Stimulated activated CD8-positive, alpha-beta memory T cell treated with anti-CD3 and anti-CD28 coated beads, Interleukin-7, amount 100 ng/mL, for 1 hour (primary cell): ENCODE data around the gene MEIG1.
"Not testable (repeated sequence)": the region's sequence is repeated elsewhere in the genome, so short reads cannot be mapped to it uniquely, and the experiment has no call there.

Experiments used
- DNase-seq, 2 donors: peaks; one replicate each; pipeline ENCODE4 v3.0.0-alpha.2; 2020; ENCODE audit warnings: low read depth in 2 of 2

Gene MEIG1

DNA sequence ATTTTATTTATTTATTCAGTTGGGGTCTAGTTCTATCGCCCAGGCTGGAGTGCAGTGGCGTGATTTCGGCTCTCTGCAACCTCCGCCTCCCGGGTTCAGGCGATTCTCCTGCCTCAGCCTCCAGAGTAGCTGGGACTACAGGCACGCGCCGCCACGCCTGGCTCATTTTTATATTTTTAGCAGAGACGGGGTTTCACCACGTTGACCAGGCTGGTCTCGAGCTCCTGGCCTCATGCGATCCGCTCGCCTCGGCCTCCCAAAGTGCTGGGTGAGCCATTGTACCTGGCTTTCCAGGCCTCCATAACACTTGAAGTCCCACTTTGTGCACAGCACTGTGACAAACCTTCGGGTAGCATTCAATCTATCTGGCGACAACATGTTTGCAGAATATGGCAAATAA, 4.3 kb upstream of the MEIG1 start:
- DNase-seq, result no peak

GRCh38 chr10:14958872-14959220, 342 bp upstream of the MEIG1 start:
- DNase-seq, result no peak

DNA sequence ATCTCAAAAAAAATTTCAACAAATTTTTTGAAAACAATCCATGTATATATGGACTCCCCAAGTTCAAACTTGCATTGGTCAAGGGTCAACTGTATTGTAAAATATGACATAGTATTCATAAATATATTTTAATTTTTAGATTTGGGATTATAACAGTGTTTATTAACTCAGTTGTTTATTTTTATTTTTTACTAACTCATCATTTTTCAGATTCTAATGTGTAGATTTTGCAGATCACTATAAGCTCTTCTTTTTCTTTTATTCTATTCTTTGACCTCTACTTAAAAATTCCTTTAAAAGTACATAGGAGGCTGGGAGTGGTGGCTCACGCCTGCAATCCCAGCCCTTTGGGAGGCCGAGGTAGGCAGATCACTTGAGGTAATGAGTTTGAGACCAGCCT, 8.7 kb downstream of the MEIG1 start:
- no peak for DNase-seq

DNA sequence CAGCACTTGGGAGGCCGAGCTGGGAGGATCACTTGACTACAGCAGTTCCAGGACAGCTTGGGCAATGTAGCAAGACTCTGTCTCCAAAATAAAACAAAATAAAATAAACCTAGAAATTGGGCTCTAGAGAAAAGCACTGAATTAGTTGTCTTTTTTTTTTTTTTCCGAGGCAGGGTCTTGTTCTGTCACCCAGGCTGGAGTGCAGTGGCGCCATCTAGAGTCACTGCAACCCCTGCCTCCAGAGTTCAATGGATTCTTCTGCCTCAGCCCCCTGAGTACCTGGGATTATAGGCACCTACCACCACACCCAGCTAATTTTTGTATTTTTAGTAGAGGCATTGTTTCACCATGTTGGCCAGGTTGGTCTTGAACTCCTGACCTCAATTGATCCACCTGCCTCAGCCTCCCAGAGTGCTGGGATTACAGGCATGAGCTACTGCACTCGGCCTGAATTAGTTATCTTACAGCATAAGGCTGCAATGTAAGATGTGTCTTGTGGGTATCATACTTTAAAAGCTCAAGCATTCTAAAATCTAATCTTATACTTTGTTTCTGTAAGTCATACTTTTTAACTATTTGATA, 12.8 kb downstream of the MEIG1 start:
- peak in 1 of 2 donors; percentile 13 for DNase-seq

DNA sequence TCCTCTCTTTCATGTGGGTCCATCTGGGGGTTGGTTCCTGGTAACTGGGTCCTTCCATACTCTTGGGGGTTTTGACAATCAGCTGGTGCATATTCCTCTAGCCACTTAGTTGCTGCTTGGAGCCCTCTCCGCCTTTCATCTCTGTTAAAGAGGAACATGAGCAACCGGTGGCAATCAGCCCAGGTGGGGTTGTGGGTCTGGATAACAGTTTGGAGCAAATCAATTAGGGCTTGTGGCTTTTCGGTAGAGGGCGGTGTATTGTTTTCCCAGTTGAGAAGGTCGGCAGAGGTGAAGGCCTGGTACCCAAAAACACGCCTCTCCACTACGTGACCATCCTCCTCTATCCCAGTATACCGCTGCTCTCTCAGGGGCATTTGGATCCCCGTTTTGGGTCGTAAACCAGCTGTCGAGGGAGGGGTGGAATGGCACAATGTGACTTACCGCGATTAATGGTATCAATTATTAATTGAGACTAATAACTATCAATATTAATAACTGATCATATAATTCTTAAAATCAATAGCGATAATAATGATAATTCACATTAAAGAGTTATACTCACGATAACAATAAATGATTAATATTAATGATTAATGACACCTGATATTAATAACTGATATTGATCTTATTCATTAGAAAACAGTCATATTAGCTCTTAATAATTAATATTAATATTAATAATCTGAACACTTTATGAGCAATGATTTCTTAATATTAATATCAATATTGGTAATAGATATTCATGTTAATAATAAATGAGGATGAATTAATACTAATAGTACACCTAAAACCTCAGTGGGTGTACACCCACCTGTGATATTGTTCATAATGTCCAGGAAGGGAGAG, 15.2 kb downstream of the MEIG1 start:
- not testable (repeated sequence) for DNase-seq

DNA sequence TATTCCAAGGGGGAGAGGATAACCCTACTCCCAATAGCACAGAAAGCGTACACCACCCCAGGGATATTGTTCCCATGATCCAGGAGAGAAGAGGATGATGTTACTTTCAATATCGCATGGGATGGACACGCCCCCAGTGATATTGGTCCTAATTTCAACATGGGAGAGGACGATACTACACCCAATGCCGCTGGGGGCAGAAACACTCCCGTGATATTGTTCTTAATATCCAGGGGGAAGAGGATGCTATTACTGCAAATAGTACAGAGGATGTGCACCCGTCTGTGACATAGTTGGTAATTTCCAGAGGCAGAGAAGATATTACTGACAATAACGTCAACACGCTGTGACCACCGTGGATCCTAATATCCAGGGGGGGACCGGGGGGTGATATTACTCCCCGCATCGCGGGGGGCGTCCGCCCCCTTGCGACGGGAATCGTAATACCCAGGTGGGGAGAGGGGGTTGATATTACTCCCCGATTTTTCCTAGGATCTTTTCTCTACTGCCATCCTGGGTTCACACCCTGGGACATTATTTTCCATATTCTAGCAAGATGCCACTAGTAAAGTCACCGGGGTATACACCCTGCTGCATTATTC, 16.6 kb downstream of the MEIG1 start:
- no peak for DNase-seq

- DNase-seq, result no peak
Measured at GRCh38 chr10:14982744-14983143, 23.6 kb downstream of the MEIG1 start.

DNA sequence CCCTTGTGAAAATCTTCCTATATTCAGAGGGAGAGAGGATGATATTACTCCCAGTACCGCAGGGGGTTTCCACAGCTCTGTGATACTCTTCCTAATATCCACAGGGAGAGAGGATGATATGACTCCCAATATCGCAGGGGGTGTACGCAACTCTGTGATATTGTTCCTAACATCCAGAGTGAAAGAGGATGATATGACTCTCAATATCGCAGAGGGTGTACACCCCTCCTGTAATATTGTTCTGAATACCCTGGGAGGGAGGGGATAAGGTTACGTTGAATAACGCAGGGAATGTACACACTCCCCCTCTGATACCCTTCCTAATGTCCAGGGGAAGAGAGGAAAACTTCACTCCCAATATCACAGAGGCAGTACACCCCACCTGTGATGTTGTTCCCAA, 30.4 kb downstream of the MEIG1 start:
- DNase-seq, result not testable (repeated sequence)

DNA sequence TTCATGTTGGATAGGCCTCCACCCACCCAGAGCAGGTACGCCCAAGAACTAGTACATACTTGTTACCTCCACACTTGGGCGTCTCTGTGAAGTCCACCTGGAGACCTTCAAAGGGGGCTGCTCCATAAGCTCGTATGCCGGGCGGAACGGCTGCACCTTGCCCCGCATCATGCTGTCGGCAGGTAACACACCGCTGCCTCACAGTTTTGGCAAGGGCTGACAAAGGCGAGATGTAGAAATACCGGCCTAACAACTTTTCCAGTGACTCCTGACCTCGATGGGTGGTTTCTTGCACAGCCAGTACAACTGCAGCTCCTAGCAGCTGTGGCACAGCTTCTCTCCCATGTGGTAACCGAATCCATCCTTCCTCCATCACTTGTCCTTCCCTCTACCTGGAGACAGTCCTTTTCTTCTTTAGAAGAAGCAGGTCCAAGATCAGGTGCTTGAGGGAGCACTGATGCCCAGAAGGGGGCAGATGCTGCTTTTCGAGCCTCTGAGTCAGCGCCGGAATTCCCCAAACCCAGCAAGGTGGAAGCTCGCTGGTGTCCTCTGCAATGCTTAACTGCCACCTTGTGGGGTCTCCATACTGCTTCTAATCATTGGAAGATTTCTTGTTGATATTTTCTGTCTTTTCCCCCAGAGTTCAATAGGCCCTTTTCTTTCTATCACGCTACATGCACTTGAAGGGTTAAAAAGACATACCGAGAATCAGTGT, 32.0 kb downstream of the MEIG1 start:
- peak in 1 of 2 donors; percentile 7 for DNase-seq

DNA sequence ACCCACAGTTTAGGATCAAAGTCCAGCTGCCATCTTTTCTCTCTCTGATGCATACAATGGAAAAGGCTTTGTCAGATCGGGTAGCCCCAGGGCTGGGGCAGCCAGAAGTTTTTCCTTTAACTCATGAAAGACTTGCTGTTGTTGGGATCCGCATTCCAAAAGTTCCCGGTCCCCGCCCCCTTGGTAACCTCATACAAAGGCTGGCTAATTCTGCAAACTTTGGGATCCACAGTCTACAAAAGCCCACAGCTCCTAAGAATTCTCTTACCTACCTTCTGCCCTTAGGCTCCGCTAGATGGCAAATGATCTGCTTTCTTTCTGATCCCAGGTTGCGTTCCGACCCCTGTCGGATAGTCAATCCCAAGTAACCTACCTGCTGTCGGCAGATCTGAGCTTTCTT, 33.1 kb downstream of the MEIG1 start:
- DNase-seq, result not testable (repeated sequence)

GRCh38 chr10:14993500-14994455, 34.6 kb downstream of the MEIG1 start:
- DNase-seq, result not testable (repeated sequence)

DNA sequence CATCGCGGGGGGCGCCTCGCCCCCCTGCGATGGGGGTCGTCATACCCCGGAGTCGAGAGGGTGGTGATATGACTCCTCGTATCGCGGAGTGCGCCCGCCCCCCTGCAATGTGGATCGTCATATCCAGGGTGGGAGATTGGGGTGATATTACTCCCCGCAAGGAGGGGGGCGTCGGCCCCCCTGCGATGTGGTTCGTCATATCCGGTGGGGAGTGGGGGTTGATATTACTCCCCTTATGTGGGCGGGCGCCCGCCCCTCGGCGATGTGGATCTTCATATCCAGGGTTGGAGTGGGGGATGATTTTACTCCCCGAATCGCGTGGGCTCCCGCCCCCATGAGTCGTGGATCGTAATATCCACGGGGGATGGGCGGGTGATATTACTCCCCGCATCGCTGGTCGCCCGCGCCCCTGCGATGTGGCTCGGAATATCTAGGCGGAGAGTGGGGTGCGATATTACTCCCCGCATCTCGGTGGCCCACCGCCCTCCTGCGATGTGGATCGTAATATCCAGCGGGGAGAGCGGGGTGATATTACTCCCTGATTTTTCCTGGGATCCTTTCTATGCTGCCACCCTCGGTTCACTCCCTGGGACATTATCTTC, 36.9 kb downstream of the MEIG1 start:
- DNase-seq, result no peak

- DNase-seq, result not testable (repeated sequence)
Measured at GRCh38 chr10:15013530-15013929, 54.3 kb downstream of the MEIG1 start.

- DNase-seq, result no peak
Measured at GRCh38 chr10:15015451-15015850, 56.3 kb downstream of the MEIG1 start.

- not testable (repeated sequence) for DNase-seq
Measured at GRCh38 chr10:15020966-15021365, 61.8 kb downstream of the MEIG1 start.
